ENCODE data around the gene RAB19. TPM values are rescaled to one million over a fixed set of nuclear protein-coding genes. Genes with fewer than 3 reads are reported as not detected.

RAB19 gene
- total and polyA plus RNA-seq, 2 of the 13 experiments (the other 11 are each of a cell fraction or from before 2014, with no cell fraction given), result 0.31 TPM; not detected in 1

- TF ChIP-seq NR2F6 (IDR thresholded peaks at IDR 0.05), result no peak
- no peak for TF ChIP-seq NR2F6 (CRISPR knock-in tag; IDR thresholded peaks at IDR 0.05)
- no peak for TF ChIP-seq HIC2 (CRISPR knock-in tag; IDR thresholded peaks at IDR 0.05; ENCODE audit: low read depth)
- no peak for TF ChIP-seq ZBTB7A (CRISPR knock-in tag; IDR thresholded peaks at IDR 0.05)
- TF ChIP-seq ZNF18 (CRISPR knock-in tag; IDR thresholded peaks at IDR 0.05; ENCODE audit: insufficient replicate concordance), result no peak
Measured at GRCh38 chr7:140433396-140433795, 29.5 kb downstream of the RAB19 start (continued).

GRCh38 chr7:140435252-140435895 is 31.5 kb downstream of the RAB19 start:
- Histone ChIP-seq H4K20me1 (ENCODE audit: insufficient read depth, low read length) (no peaks in the 10 kb centered on the region), H3K79me2 (ENCODE audit: insufficient read depth, low read length) (no peaks in the 10 kb centered on the region), H3K4me2 (ENCODE audit: low read depth, low read length) (no peak overlapping the region), H3K9me3 (ENCODE audit: low read length) (no peaks in the 10 kb centered on the region), H3K4me3 (replicated peaks in 1 of 3; ENCODE audit: insufficient read depth in 1 of 3, low read depth in 2 of 3, low read length in 3 of 3) (no peak overlapping the region), H3K9ac (ENCODE audit: insufficient read depth, low read depth, low read length) (no peak overlapping the region), H3K27ac (ENCODE audit: extremely low read length, insufficient read depth, low read length) (no peak overlapping the region), H3K27me3 (ENCODE audit: control insufficient read depth in 1 of 2, insufficient read depth in 2 of 2, low read length in 2 of 2) (no peaks in the 10 kb centered on the region; a peak in 1 of 5 replicates), H3K4me1 (ENCODE audit: insufficient read depth, low read length) (no peaks in the 10 kb centered on the region), H2AFZ (ENCODE audit: low read length) (no peak overlapping the region), H3K36me3 (replicated peaks in 1 of 2; ENCODE audit: control insufficient read depth in 1 of 2, insufficient read depth in 2 of 2, low read length in 2 of 2) (no peaks in the 10 kb centered on the region)
- ATAC-seq, result no peak
- no TSS peak for BruUV-seq (replicated peaks)
- in situ Hi-C loops (cut with HindIII; ENCODE audit: extremely low pct_ligation_motif_present, low pct_unique_long_range_greater_than_20kb), result no loop called here
- intact Hi-C loops (cut with micrococcal nuclease; ENCODE audit: unreplicated experiment), result no loop called here
- POLR2A ChIA-PET, result no interaction called here
- 83% methylated on average over 41 of the region's 51 CpGs for WGBS (ENCODE audit: low lambda C conversion rate)
- TF ChIP-seq MTF2 (CRISPR knock-in tag; IDR thresholded peaks at IDR 0.05; ENCODE audit: borderline replicate concordance) (no peak), ZNF235 (CRISPR knock-in tag; IDR thresholded peaks at IDR 0.05; ENCODE audit: borderline replicate concordance) (no peak), ZNF773 (CRISPR knock-in tag; IDR thresholded peaks at IDR 0.05; ENCODE audit: borderline replicate concordance) (no peak), PRDM15 (CRISPR knock-in tag; IDR thresholded peaks at IDR 0.05) (no peak), ZNF546 (CRISPR knock-in tag; conservative IDR thresholded peaks at IDR 0.05) (no peak), ZNF878 (CRISPR knock-in tag; IDR thresholded peaks at IDR 0.05) (no peak), IRF2 (CRISPR knock-in tag; IDR thresholded peaks at IDR 0.05) (no peak), BCL6 (CRISPR knock-in tag; IDR thresholded peaks at IDR 0.05) (no peak), CHD4 (IDR thresholded peaks at IDR 0.05; ENCODE audit: borderline replicate concordance, low read length) (no peak), ATAD3A (CRISPR knock-in tag; IDR thresholded peaks at IDR 0.05) (no peak), TFAP4 (IDR thresholded peaks at IDR 0.05; ENCODE audit: borderline replicate concordance, low read depth) (no peak)
- DNase-seq (ENCODE audit: low spot score), result no peak
- FAIRE-seq, result no peak
- CTCF ChIA-PET (ENCODE audit: low intra/inter-chr PET ratio, low total read pairs), result no interaction called here

Measured in HepG2 (cell line).